OCI-LY7 (cell line): Measurements from ENCODE around the gene CCDC93. TPM values are rescaled to one million over a fixed set of nuclear protein-coding genes. Genes with fewer than 3 reads are reported as not detected.

Experiments
- BruUV-seq: library from RNA; stranded (reverse); fragments of 400-500 nt; replicated peaks from 2 replicates; lab custom pipeline; 2021; lab: Mats Ljungman, UMichigan
- CTCF ChIA-PET: fragments of 300-600 bp; sonication (Branson Sonifier 250); formaldehyde crosslinking; loops from one replicate; lab custom pipeline; 2022; ENCODE audit warnings: antibody characterized with exemption; ENCODE audit not compliant: unreplicated experiment; lab: Charles Lee
- POLR2A ChIA-PET: fragments of 300-600 bp; sonication (Branson Sonifier 250); formaldehyde crosslinking; loops from one replicate; lab custom pipeline; 2022; ENCODE audit warnings: antibody characterized with exemption; lab: Charles Lee
- DNase-seq: peaks from one replicate; pipeline ENCODE4 v3.0.0-alpha.2; 2015; ENCODE audit warnings: low spot score
- H2AFZ ChIP-seq: fragments of 200-600 bp; sonication (generic), shearing (Covaris generic); 2 replicates; pipeline ENCODE4 v1.6.1; 2014; ENCODE audit warnings: mild to moderate bottlenecking, antibody characterized with exemption, low read length, moderate library complexity
- H3K27ac ChIP-seq: fragments of 200-600 bp; sonication (generic); 2 replicates; pipeline ENCODE4 v1.5.1; 2014; ENCODE audit warnings: mixed run types, low read depth, mild to moderate bottlenecking, moderate library complexity, low read length, inconsistent platforms; ENCODE audit not compliant: poor library complexity, severe bottlenecking
- H3K36me3 ChIP-seq: fragments of 200-600 bp; sonication (generic); 2 replicates; pipeline ENCODE4 v1.6.1; 2014; ENCODE audit warnings: mild to moderate bottlenecking, antibody characterized with exemption, low read length, moderate library complexity, mixed read lengths; ENCODE audit not compliant: insufficient read depth
- H3K4me1 ChIP-seq: fragments of 200-600 bp; sonication (generic); 2 replicates; pipeline ENCODE4 v1.5.1; 2014; ENCODE audit warnings: mild to moderate bottlenecking, low read length; ENCODE audit not compliant: insufficient read depth, poor library complexity, severe bottlenecking
- H3K4me2 ChIP-seq: fragments of 200-600 bp; sonication (generic); 2 replicates; pipeline ENCODE4 v1.6.1; 2014; ENCODE audit warnings: mild to moderate bottlenecking, low read length
- H3K4me3 ChIP-seq: fragments of 200-600 bp; sonication (generic); 2 replicates; pipeline ENCODE4 v1.5.1; 2014; ENCODE audit warnings: mild to moderate bottlenecking, low read depth, low read length; ENCODE audit not compliant: poor library complexity, severe bottlenecking
- H3K79me2 ChIP-seq: fragments of 200-600 bp; sonication (generic); 2 replicates; pipeline ENCODE4 v1.6.1; 2016; ENCODE audit warnings: low read depth, mild to moderate bottlenecking, low read length, moderate library complexity, mixed read lengths; ENCODE audit not compliant: insufficient read depth
- H3K9me2 ChIP-seq: fragments of 200-600 bp; sonication (generic); 2 replicates; pipeline ENCODE4 v1.6.1; 2016; ENCODE audit warnings: mild to moderate bottlenecking, low read length, mixed read lengths; ENCODE audit not compliant: insufficient read depth
- H3K9me3 ChIP-seq: fragments of 200-600 bp; sonication (generic); 2 replicates; pipeline ENCODE4 v1.6.1; 2014; ENCODE audit warnings: mild to moderate bottlenecking, mixed run types, low read length, mixed read lengths
- H4K20me1 ChIP-seq: fragments of 200-600 bp; sonication (generic); 2 replicates; pipeline ENCODE4 v1.6.1; 2014; ENCODE audit warnings: mild to moderate bottlenecking, antibody characterized with exemption, low read length, moderate library complexity, mixed read lengths; ENCODE audit not compliant: insufficient read depth
- CTCF ChIP-seq: fragments of 200-600 bp; sonication (generic); conservative IDR thresholded peaks from 2 replicates; pipeline ENCODE4 v1.5.1; 2014; ENCODE audit warnings: mild to moderate bottlenecking, antibody characterized with exemption, low read length, moderate library complexity, mixed read lengths
- EZH2phosphoT487 ChIP-seq: fragments of 200-600 bp; sonication (generic); IDR thresholded peaks from 2 replicates; pipeline ENCODE4 v1.6.1; 2018; ENCODE audit warnings: low read depth, borderline replicate concordance, mild to moderate bottlenecking, mixed run types, antibody characterized with exemption, low read length, moderate library complexity, mixed read lengths
- intact Hi-C: fragments of 100-400 bp; cut with micrococcal nuclease; formaldehyde crosslinking; loops from one replicate; pipeline ENCODE4 v1.10.0; 2022; ENCODE audit not compliant: unreplicated experiment
- total RNA-seq, 2 experiments: library from RNA; depleted of rRNA in 1 of 2; stranded (reverse); fragments of >200 nt in 1 of 2; shearing (Covaris generic) in 1 of 2; gene quantifications; 2 replicates each; pipeline ENCODE4 v1.2.3, GENCODE V29; 2014 to 2022

Gene CCDC93
- total RNA-seq, 2 experiments from 2014 or later, result 25.6 to 53.8 TPM

- ChIA-PET CTCF (no interaction called here), POLR2A (interaction anchor here (1.0 to 2.7 kb wide), 4 partner anchors 9 to 43 kb away, joined by 3 to 9 read pairs (median 6); no protein-coding TSS in a partner anchor)
- TF ChIP-seq CTCF (peak; percentile 34), EZH2phosphoT487 (no peak)
- Histone ChIP-seq H3K79me2 (peaks cover 44% of the 10 kb centered on the region), H3K4me1 (peaks cover 25% of the 10 kb centered on the region), H2AFZ (peak overlapping the region; percentile 84), H3K9me2 (no peaks in the 10 kb centered on the region), H3K4me3 (peak overlapping the region; percentile 100), H3K36me3 (peaks cover 13% of the 10 kb centered on the region), H4K20me1 (peaks cover 22% of the 10 kb centered on the region), H3K9me3 (no peaks in the 10 kb centered on the region), H3K27ac (peak overlapping the region; percentile 58), H3K4me2 (peak overlapping the region; percentile 100)
- DNase-seq, result peak; percentile 39
- intact Hi-C loops, result no loop called here
- BruUV-seq, result no TSS peak
Measured at GRCh38 chr2:118013221-118013723, 598 bp downstream of the CCDC93 start.

GRCh38 chr2:118012778-118013177 lies 1.1 kb downstream of the CCDC93 start:
- peaks cover 22% of the 10 kb centered on the region for H4K20me1 ChIP-seq
- ChIA-PET POLR2A (interaction anchor here (1.3 kb wide), 1 partner anchor 10 kb away, joined by 3 read pairs; no protein-coding TSS in a partner anchor), CTCF (interaction anchor here (1.0 to 1.3 kb wide), 2 partner anchors 9 to 543 kb away, joined by 3 to 8 read pairs; no protein-coding TSS in a partner anchor)
- no TSS peak for BruUV-seq
- no peak for DNase-seq
- H2AFZ ChIP-seq, result no peak overlapping the region
- H3K9me3 ChIP-seq, result no peaks in the 10 kb centered on the region
- TF ChIP-seq CTCF (no peak), EZH2phosphoT487 (no peak)
- H3K79me2 ChIP-seq, result peaks cover 44% of the 10 kb centered on the region
- H3K4me2 ChIP-seq, result peak overlapping the region; percentile 100
- peak overlapping the region; percentile 100 for H3K4me3 ChIP-seq
- intact Hi-C loops, result no loop called here
- no peaks in the 10 kb centered on the region for H3K9me2 ChIP-seq
- peaks cover 18% of the 10 kb centered on the region for H3K36me3 ChIP-seq
- H3K4me1 ChIP-seq, result peaks cover 25% of the 10 kb centered on the region
- no peak overlapping the region for H3K27ac ChIP-seq

GRCh38 chr2:118010473-118010872 lies 3.4 kb downstream of the CCDC93 start:
- ChIA-PET CTCF (no interaction called here), POLR2A (interaction anchor here (1.1 to 1.8 kb wide), 2 partner anchors 15 to 38 kb away, joined by 3 to 10 read pairs; no protein-coding TSS in a partner anchor)
- H3K4me1 ChIP-seq, result peaks cover 25% of the 10 kb centered on the region
- H3K36me3 ChIP-seq, result peaks cover 39% of the 10 kb centered on the region
- TF ChIP-seq EZH2phosphoT487 (no peak), CTCF (no peak)
- H3K4me3 ChIP-seq, result no peak overlapping the region
- peaks cover 44% of the 10 kb centered on the region for H3K79me2 ChIP-seq
- no TSS peak for BruUV-seq
- no peak for DNase-seq
- intact Hi-C loops, result no loop called here
- no peak overlapping the region for H3K27ac ChIP-seq
- H2AFZ ChIP-seq, result no peak overlapping the region
- H3K9me3 ChIP-seq, result no peaks in the 10 kb centered on the region
- H3K9me2 ChIP-seq, result no peaks in the 10 kb centered on the region
- H4K20me1 ChIP-seq, result peaks cover 22% of the 10 kb centered on the region
- no peak overlapping the region for H3K4me2 ChIP-seq
